Hepatocyte (in vitro differentiated cells): ENCODE measurements around the gene MTFP1. TPM values are rescaled to one million over a fixed set of nuclear protein-coding genes. Genes with fewer than 3 reads are reported as not detected.
A peak's percentile ranks its signal among the peaks of the same experiment; 100 is the strongest.

Source experiments
- DNase-seq: peaks from one replicate; pipeline ENCODE4 v3.0.0-alpha.2; 2016; ENCODE audit warnings: low spot score
- H2AFZ ChIP-seq: fragments of 200-600 bp; sonication (generic); 2 replicates; pipeline ENCODE4 v1.6.0; 2016; ENCODE audit warnings: antibody characterized with exemption, mild to moderate bottlenecking
- H3K27ac ChIP-seq: fragments of 200-600 bp; sonication (generic); 2 replicates; pipeline ENCODE4 v1.5.1; 2016; ENCODE audit warnings: mild to moderate bottlenecking
- H3K27me3 ChIP-seq: fragments of 200-600 bp; sonication (generic); 2 replicates; pipeline ENCODE4 v1.6.1; 2016
- H3K36me3 ChIP-seq: fragments of 200-600 bp; sonication (generic); replicated peaks from 2 replicates; pipeline ENCODE4 v1.5.1; 2016; ENCODE audit warnings: low read depth; ENCODE audit not compliant: insufficient read depth
- H3K4me1 ChIP-seq: fragments of 200-600 bp; sonication (generic); 2 replicates; pipeline ENCODE4 v1.5.1; 2016; ENCODE audit warnings: mild to moderate bottlenecking, moderate library complexity; ENCODE audit not compliant: insufficient read depth
- H3K4me2 ChIP-seq: fragments of 200-600 bp; sonication (generic); 2 replicates; pipeline ENCODE4 v1.6.0; 2016
- H3K4me3 ChIP-seq: fragments of 200-600 bp; sonication (generic); 2 replicates; pipeline ENCODE4 v1.5.1; 2016; ENCODE audit warnings: mild to moderate bottlenecking
- H3K79me2 ChIP-seq: fragments of 200-600 bp; sonication (generic); 2 replicates; pipeline ENCODE4 v1.6.0; 2017; ENCODE audit warnings: mild to moderate bottlenecking
- H3K9me2 ChIP-seq: fragments of 200-600 bp; sonication (generic); replicated peaks from 2 replicates; pipeline ENCODE4 v1.6.0; 2017; ENCODE audit warnings: mild to moderate bottlenecking; ENCODE audit not compliant: insufficient read depth
- H3K9me3 ChIP-seq: fragments of 200-600 bp; sonication (generic); 2 replicates; pipeline ENCODE4 v1.5.1; 2016; ENCODE audit warnings: low read depth, mild to moderate bottlenecking
- H4K20me1 ChIP-seq: fragments of 200-600 bp; sonication (generic); 2 replicates; pipeline ENCODE4 v1.6.0; 2016; ENCODE audit warnings: mild to moderate bottlenecking; ENCODE audit not compliant: insufficient read depth, poor library complexity, severe bottlenecking
- EZH2 ChIP-seq: fragments of 200-600 bp; sonication (generic); IDR thresholded peaks from 2 replicates; pipeline ENCODE4 v1.6.1; 2016; ENCODE audit warnings: antibody characterized with exemption, mild to moderate bottlenecking, borderline replicate concordance
- EZH2phosphoT487 ChIP-seq: fragments of 200-600 bp; sonication (generic); IDR thresholded peaks from one replicate; pipeline ENCODE4 v1.6.1; 2018; ENCODE audit warnings: antibody characterized with exemption, mild to moderate bottlenecking, low read depth, moderate library complexity; ENCODE audit not compliant: unreplicated experiment, severe bottlenecking
- whole genome bisulfite sequencing: methylation state at CpG from one replicate; pipeline ENCODE4 v1.1.6; 2016; ENCODE audit warnings: low lambda C conversion rate; ENCODE audit errors: missing lambda C conversion rate; 5-methylcytosine and 5-hydroxymethylcytosine counted together
- polyA plus RNA-seq: library from polyadenylated mRNA; unstranded; fragments of >200 nt; fragmentation: Nextera tagmentation; extraction: Ambion mirVana; gene quantifications from 2 replicates; pipeline ENCODE4 v1.2.1, GENCODE V29; 2016
- total RNA-seq: library from RNA; depleted of rRNA; stranded (reverse); fragments of >200 nt; gene quantifications from 2 replicates; pipeline ENCODE4 v1.2.3, GENCODE V29; 2014
- TF ChIP-seq, protein P1 (sequence below): fragments of 200-600 bp; sonication (generic); IDR thresholded peaks from 2 replicates; pipeline ENCODE4 v1.5.1; 2016; ENCODE audit warnings: antibody characterized with exemption, mild to moderate bottlenecking; ENCODE audit not compliant: poor library complexity

MTFP1 gene
- total and polyA plus RNA-seq, 2 experiments from 2014 or later = 16.3 to 22.3 TPM

DNA sequence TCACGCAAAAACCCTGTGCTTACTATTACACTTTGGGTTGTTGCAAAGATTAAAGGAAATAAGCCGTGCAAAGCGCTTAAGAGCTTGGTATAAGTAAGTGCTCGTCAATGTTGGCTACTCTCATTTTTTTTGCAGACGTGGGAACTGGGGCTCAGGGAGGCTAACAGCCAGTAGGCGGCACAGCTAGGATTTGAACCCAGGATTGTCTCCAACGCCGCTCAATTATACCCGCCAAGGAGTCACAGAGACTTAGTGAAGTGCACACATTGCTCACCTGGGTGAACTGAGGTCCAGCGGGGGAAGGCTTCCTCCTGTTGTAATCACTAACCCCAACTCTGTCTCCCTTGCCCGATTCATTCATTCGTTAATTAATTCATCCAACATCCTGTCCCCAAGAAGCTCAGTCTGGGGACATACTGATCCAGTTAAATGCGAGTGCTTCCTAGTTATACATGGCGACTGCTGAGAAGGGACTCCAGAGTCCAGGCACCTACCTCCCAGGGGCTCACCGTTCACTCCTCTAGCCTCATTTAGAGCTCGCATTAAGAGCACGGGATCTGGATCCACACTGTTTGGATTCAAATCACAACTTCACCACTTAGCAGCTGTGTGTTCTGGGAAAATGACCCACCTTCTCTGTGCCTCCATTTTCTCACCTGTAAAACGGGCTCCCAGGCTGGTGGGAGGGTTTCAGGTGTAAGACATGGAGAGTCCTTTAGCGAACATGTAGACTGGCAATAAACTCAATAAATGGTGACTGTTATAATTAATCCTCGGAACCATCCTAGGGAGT, 838 bp upstream of the MTFP1 start:
- no peaks in the 10 kb centered on the region for H3K27me3 ChIP-seq
- H3K9me3 ChIP-seq = no peaks in the 10 kb centered on the region
- H3K79me2 ChIP-seq = peaks cover 4% of the 10 kb centered on the region
- H3K4me1 ChIP-seq = peaks cover 43% of the 10 kb centered on the region
- TF ChIP-seq EZH2phosphoT487 = no peak
- TF ChIP-seq, protein P1, sequence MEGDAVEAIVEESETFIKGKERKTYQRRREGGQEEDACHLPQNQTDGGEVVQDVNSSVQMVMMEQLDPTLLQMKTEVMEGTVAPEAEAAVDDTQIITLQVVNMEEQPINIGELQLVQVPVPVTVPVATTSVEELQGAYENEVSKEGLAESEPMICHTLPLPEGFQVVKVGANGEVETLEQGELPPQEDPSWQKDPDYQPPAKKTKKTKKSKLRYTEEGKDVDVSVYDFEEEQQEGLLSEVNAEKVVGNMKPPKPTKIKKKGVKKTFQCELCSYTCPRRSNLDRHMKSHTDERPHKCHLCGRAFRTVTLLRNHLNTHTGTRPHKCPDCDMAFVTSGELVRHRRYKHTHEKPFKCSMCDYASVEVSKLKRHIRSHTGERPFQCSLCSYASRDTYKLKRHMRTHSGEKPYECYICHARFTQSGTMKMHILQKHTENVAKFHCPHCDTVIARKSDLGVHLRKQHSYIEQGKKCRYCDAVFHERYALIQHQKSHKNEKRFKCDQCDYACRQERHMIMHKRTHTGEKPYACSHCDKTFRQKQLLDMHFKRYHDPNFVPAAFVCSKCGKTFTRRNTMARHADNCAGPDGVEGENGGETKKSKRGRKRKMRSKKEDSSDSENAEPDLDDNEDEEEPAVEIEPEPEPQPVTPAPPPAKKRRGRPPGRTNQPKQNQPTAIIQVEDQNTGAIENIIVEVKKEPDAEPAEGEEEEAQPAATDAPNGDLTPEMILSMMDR = no peak
- TF ChIP-seq EZH2 = no peak
- 45% methylated on average over 20 of the region's 20 CpGs for WGBS
- H4K20me1 ChIP-seq = no peaks in the 10 kb centered on the region
- H3K27ac ChIP-seq = peak overlapping the region; percentile 97
- no peaks in the 10 kb centered on the region for H3K36me3 ChIP-seq
- H3K4me2 ChIP-seq = peak overlapping the region; percentile 80
- no peaks in the 10 kb centered on the region for H3K9me2 ChIP-seq
- DNase-seq = peak; percentile 37
- H3K4me3 ChIP-seq = peak overlapping the region; percentile 59
- peak overlapping the region; percentile 15 for H2AFZ ChIP-seq

- H3K27ac ChIP-seq = peak overlapping the region; percentile 71
- DNase-seq = no peak
Measured at GRCh38 chr22:30425327-30425615, 297 bp upstream of the MTFP1 start.

DNA sequence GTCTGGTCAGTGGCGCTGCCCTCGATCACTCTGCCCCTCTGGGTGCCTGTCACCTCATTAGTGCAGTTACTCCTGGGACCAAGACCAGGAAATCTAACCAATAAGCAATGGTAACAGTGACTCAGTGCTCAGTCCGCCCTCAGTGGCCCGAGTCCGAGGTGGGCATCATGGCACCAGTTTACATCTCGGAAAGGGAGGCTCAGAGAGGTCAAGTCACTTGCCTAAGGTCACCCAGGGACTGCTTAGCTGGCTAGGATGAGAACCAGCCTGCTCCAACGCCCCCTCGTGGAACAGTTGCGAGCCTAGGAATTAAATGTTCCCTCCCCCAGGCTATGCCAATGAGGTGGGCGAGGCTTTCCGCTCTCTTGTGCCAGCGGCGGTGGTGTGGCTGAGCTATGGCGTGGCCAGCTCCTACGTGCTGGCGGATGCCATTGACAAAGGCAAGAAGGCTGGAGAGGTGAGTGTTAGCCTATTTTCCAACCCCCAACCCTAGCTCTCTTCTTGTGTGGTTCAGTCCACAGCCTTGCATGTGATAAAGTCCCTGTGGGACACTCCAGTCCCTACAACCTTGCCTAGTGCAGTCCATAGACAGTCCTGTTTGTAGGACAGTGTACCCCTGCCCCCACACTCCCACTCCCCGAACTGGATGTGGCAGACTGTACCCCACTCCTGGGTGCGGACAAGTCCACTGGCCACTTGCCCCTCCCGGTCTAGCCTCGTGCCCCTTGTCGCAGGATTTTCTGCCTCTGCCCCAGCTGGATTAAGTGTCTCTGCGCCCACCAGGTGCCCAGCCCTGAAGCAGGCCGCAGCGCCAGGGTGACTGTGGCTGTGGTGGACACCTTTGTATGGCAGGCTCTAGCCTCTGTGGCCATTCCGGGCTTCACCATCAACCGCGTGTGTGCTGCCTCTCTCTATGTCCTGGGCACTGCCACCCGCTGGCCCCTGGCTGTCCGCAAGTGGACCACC, 1.1 kb downstream of the MTFP1 start:
- peak overlapping the region; percentile 71 for H3K27ac ChIP-seq
- H3K4me2 ChIP-seq = peak overlapping the region; percentile 80
- H3K27me3 ChIP-seq = no peaks in the 10 kb centered on the region
- no peaks in the 10 kb centered on the region for H3K9me2 ChIP-seq
- DNase-seq = peak; percentile 90
- no peaks in the 10 kb centered on the region for H3K79me2 ChIP-seq
- peaks cover 26% of the 10 kb centered on the region for H3K4me1 ChIP-seq
- H3K9me3 ChIP-seq = no peaks in the 10 kb centered on the region
- H4K20me1 ChIP-seq = no peaks in the 10 kb centered on the region
- H3K36me3 ChIP-seq = no peaks in the 10 kb centered on the region
- no peak for TF ChIP-seq EZH2phosphoT487
- TF ChIP-seq, protein P1 = peak; percentile 63
- no peak for TF ChIP-seq EZH2
- WGBS = 55% methylated on average over 29 of the region's 29 CpGs
- H2AFZ ChIP-seq = peak overlapping the region; percentile 76
- peak overlapping the region; percentile 59 for H3K4me3 ChIP-seq

More at GRCh38 chr22:30425327-30425615, 297 bp upstream of the MTFP1 start:
- H3K4me3 ChIP-seq = peak overlapping the region; percentile 59
- peaks cover under 1% of the 10 kb centered on the region for H3K79me2 ChIP-seq
- 11% methylated on average over 9 of the region's 9 CpGs for WGBS
- no peaks in the 10 kb centered on the region for H3K36me3 ChIP-seq
- H3K4me1 ChIP-seq = peaks cover 38% of the 10 kb centered on the region
- no peaks in the 10 kb centered on the region for H4K20me1 ChIP-seq
- no peaks in the 10 kb centered on the region for H3K9me2 ChIP-seq
- H3K4me2 ChIP-seq = peak overlapping the region; percentile 80
- TF ChIP-seq EZH2phosphoT487 (no peak), EZH2 (no peak)
- TF ChIP-seq, protein P1 = no peak
- H3K9me3 ChIP-seq = no peaks in the 10 kb centered on the region
- no peaks in the 10 kb centered on the region for H3K27me3 ChIP-seq
- H2AFZ ChIP-seq = peak overlapping the region; percentile 76
